ENCODE measurements around the gene BRF1. TPM values are rescaled to one million over a fixed set of nuclear protein-coding genes. Genes with fewer than 3 reads are reported as not detected.

The BRF1 gene
- total and polyA plus RNA-seq, 2 of the 13 experiments (the other 11 are each of a cell fraction or from before 2014, with no cell fraction given) = 5.1 to 11.0 TPM

DNA sequence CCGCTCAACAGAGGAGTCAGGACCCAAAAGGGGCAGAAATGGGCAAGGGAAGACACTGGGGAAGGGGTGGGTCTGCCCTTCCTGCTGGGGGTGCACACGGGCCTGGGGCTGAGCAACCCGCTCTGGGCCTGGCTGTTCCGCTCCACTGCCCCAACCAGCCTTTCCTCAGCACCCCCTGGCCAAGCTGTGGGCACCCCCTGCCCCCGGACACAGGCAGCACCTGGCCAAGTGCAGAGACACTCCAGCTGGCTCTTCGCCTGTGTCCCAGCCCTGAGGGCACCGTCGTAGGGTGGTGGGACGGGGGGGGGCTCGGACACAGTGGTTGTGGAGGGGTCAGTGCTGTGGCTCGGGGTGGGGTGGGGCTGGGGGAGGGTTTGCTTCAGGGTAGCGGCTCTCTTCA lies 24.1 kb upstream of the BRF1 start (continued):
- TF ChIP-seq, protein P1, sequence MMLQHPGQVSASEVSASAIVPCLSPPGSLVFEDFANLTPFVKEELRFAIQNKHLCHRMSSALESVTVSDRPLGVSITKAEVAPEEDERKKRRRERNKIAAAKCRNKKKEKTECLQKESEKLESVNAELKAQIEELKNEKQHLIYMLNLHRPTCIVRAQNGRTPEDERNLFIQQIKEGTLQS (CRISPR knock-in tag; IDR thresholded peaks at IDR 0.05) = no peak
- TF ChIP-seq, protein P2, sequence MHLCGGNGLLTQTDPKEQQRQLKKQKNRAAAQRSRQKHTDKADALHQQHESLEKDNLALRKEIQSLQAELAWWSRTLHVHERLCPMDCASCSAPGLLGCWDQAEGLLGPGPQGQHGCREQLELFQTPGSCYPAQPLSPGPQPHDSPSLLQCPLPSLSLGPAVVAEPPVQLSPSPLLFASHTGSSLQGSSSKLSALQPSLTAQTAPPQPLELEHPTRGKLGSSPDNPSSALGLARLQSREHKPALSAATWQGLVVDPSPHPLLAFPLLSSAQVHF (CRISPR knock-in tag; IDR thresholded peaks at IDR 0.05) = no peak

DNA sequence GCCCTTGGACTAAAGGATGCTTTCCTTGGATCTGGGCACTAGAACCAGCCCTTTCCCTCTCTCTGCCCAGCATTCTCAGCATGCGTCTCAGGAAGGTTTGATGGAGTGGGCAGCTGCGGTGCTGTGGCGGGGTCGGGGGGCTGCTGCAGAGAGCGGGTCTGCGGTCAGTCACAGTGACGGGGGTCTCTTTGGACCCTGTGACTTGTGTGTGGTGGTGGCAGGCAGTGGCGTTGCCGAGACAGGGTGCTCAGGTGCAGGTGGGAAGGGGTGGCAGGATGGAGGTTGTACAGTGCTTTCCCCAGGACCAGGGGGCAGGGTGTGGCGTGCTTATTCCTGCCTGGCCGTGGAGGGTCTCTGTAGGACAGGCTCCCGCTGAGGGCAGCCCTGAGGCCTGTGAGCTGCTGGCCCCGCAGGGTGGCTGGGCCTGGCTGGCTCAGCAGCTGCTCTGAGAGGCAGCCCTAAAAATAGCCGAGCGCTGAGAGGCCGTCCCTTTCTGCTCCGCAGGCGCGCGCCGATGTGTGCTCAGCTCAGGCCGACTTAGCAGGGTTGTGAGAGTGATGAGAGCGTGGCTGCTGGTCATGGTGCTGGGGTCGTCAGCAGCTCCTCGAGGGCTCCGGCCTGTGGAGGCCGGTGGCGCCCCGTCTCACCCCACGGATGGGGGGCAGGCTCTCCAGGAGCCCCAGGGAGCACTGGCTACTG lies 23.4 kb upstream of the BRF1 start:
- in situ Hi-C loops (cut with HindIII; ENCODE audit: extremely low pct_ligation_motif_present, low pct_unique_long_range_greater_than_20kb) = no loop called here
- no peak overlapping the region for H3K27ac ChIP-seq (ENCODE audit: extremely low read length, insufficient read depth, low read length)
- H3K27me3 ChIP-seq (ENCODE audit: control insufficient read depth in 1 of 2, insufficient read depth in 2 of 2, low read length in 2 of 2) = no peaks in the 10 kb centered on the region
- no peaks in the 10 kb centered on the region; a peak in 1 of 5 replicates for H3K36me3 ChIP-seq (replicated peaks in 1 of 2; ENCODE audit: control insufficient read depth in 1 of 2, insufficient read depth in 2 of 2, low read length in 2 of 2)
- H3K4me3 ChIP-seq (replicated peaks in 1 of 3; ENCODE audit: insufficient read depth in 1 of 3, low read depth in 2 of 3, low read length in 3 of 3) = no peak overlapping the region
- no peak overlapping the region for H3K4me2 ChIP-seq (ENCODE audit: low read depth, low read length)
- H3K79me2 ChIP-seq (ENCODE audit: insufficient read depth, low read length) = peaks cover 38% of the 10 kb centered on the region
- H3K9ac ChIP-seq (ENCODE audit: insufficient read depth, low read depth, low read length) = no peak overlapping the region
- peaks cover 15% of the 10 kb centered on the region for H3K4me1 ChIP-seq (ENCODE audit: insufficient read depth, low read length)
- DNase-seq (ENCODE audit: low spot score) (no peak), FAIRE-seq (no peak), ATAC-seq (no peak; the same call in 2 of the 3 replicates)
- ChIA-PET POLR2A (no interaction called here), CTCF (ENCODE audit: low intra/inter-chr PET ratio, low total read pairs) (no interaction called here)
- peaks cover 5% of the 10 kb centered on the region; the same call in 1 of the 2 replicates for H4K20me1 ChIP-seq (ENCODE audit: insufficient read depth, low read length)
- 96% methylated on average over 9 of the region's 30 CpGs for WGBS (ENCODE audit: low lambda C conversion rate)
- no TSS peak for BruUV-seq (replicated peaks)
- H2AFZ ChIP-seq (ENCODE audit: low read length) = no peak overlapping the region
- H3K9me3 ChIP-seq (ENCODE audit: low read length) = no peaks in the 10 kb centered on the region
- intact Hi-C loops (cut with micrococcal nuclease; ENCODE audit: unreplicated experiment) = no loop called here
- TF ChIP-seq TEF (CRISPR knock-in tag; IDR thresholded peaks at IDR 0.05) (no peak), SNAPC4 (CRISPR knock-in tag; IDR thresholded peaks at IDR 0.05) (no peak), DDIT3 (CRISPR knock-in tag; IDR thresholded peaks at IDR 0.05) (no peak), JUND (CRISPR knock-in tag; IDR thresholded peaks at IDR 0.05) (no peak), RFX3 (CRISPR knock-in tag; IDR thresholded peaks at IDR 0.05) (no peak), SMC3 (IDR thresholded peaks at IDR 0.05; ENCODE audit: low read length) (no peak), CC2D1A (CRISPR knock-in tag; IDR thresholded peaks at IDR 0.05) (no peak)
- TF ChIP-seq, protein P3, sequence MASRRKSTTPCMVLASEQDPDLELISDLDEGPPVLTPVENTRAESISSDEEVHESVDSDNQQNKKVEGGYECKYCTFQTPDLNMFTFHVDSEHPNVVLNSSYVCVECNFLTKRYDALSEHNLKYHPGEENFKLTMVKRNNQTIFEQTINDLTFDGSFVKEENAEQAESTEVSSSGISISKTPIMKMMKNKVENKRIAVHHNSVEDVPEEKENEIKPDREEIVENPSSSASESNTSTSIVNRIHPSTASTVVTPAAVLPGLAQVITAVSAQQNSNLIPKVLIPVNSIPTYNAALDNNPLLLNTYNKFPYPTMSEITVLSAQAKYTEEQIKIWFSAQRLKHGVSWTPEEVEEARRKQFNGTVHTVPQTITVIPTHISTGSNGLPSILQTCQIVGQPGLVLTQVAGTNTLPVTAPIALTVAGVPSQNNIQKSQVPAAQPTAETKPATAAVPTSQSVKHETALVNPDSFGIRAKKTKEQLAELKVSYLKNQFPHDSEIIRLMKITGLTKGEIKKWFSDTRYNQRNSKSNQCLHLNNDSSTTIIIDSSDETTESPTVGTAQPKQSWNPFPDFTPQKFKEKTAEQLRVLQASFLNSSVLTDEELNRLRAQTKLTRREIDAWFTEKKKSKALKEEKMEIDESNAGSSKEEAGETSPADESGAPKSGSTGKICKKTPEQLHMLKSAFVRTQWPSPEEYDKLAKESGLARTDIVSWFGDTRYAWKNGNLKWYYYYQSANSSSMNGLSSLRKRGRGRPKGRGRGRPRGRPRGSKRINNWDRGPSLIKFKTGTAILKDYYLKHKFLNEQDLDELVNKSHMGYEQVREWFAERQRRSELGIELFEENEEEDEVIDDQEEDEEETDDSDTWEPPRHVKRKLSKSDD (CRISPR knock-in tag; IDR thresholded peaks at IDR 0.05; ENCODE audit: low read depth) = no peak

Measured in HepG2 (cell line).